Omental fat pad (tissue), 4 donors: ENCODE results near the gene TACC2. TPM values are rescaled to one million over a fixed set of nuclear protein-coding genes. Genes with fewer than 3 reads are reported as not detected.
A peak's percentile ranks its signal among the peaks of the same experiment; 100 is the strongest.
"Not testable (repeated sequence)": the region's sequence is repeated elsewhere in the genome, so short reads cannot be mapped to it uniquely, and the experiment has no call there.

Experiments
- ATAC-seq: fragments of 150-250 bp; one replicate; pipeline ENCODE4 v1.9.1; 2016; ENCODE audit warnings: mild to moderate bottlenecking, moderate library complexity; ENCODE audit not compliant: low FRiP score
- DNase-seq: peaks from one replicate; pipeline ENCODE4 v3.0.0-alpha.2; 2019; ENCODE audit warnings: low spot score
- total RNA-seq, 4 donors: library from RNA; depleted of rRNA; stranded (reverse); fragments of >200 nt; gene quantifications; one replicate each; pipeline ENCODE4 v1.1.0, GENCODE V29; 2016
- TF ChIP-seq, protein P1 (sequence below), 3 donors: fragments of 450-650 bp; IDR thresholded peaks; one replicate each; pipeline ENCODE4 v1.5.1; 2016 to 2017; ENCODE audit warnings: antibody characterized with exemption in 3 of 3, mild to moderate bottlenecking in 3 of 3, moderate library complexity in 2 of 3

TACC2 gene
- total RNA-seq, 4 donors from 2014 or later, result 23.8 to 33.6 (median 29.4) TPM

DNA sequence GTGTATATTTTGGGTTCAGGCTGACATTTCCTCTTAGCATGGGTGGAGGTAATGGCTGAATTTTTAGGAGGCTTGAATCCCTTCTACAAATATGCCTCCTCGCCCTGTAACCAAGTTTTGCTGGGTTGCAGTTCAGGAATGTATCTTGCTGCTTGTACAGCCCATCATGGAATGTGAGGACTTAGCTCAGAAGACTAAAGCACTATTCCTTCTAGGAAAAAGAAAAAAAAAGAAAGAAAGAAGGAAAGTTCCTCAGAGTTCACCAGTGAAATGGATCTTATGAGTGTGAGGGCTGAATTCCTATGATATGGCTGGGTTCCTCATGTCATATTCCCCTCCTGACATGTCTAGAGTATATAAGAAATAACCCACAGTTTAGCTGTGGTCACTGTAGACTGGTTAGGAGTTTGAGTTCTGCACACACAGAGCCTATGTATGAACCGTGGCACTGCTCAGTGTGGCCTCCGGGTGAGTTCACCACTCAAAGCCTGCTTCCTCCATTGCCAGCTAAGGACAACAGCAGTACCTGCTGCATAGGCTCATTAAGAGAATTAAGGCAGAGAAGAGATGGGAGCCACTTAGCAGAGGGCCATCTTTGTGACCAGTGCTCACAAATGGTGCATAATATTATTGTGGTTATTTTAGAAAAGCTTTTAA is 114.0 kb downstream of the TACC2 start:
- DNase-seq (no peak), ATAC-seq (no peak)
- TF ChIP-seq, protein P1, sequence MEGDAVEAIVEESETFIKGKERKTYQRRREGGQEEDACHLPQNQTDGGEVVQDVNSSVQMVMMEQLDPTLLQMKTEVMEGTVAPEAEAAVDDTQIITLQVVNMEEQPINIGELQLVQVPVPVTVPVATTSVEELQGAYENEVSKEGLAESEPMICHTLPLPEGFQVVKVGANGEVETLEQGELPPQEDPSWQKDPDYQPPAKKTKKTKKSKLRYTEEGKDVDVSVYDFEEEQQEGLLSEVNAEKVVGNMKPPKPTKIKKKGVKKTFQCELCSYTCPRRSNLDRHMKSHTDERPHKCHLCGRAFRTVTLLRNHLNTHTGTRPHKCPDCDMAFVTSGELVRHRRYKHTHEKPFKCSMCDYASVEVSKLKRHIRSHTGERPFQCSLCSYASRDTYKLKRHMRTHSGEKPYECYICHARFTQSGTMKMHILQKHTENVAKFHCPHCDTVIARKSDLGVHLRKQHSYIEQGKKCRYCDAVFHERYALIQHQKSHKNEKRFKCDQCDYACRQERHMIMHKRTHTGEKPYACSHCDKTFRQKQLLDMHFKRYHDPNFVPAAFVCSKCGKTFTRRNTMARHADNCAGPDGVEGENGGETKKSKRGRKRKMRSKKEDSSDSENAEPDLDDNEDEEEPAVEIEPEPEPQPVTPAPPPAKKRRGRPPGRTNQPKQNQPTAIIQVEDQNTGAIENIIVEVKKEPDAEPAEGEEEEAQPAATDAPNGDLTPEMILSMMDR (IDR thresholded peaks at IDR 0.05), result no peak

DNA sequence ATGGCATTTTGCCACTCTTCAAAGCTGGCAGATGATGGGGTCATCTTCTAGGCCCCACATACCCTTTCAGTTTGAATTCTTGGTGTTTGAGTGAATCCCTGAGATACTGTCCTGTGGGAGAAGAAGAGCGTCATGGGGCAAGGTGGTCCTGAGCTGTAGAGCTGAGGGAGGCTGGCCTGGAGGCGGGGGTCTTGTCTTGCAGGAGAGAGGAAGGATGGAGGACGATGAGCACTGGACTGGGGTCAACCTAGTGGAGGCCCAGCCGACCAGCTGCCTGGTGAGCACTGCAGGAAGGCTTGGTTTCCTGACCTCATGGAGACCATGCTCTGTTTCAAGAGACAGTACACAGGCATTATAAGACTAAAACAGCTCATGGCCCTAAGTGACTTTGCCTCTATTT is 114.6 kb downstream of the TACC2 start:
- TF ChIP-seq, protein P1 (IDR thresholded peaks at IDR 0.05), result no peak
- DNase-seq (no peak), ATAC-seq (no peak)

DNA sequence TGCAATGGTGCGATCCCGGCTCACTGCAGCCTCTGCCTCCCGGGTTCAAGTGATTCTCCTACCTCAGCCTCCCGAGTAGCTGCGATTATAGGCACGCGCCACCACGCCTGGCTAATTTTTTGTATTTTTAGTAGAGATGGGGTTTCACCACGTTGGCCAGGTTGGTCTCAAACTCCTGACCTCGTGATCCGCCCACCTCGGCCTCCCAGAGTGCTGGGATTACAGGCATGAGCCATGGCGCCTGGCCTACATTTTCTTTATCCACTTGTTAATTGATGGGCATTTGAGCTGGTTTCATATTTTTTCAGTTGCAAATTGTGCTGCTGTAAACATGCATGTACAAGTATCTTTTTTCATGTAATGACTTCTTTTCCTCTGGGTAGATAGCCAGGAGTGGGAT is 119.8 kb downstream of the TACC2 start:
- not testable (repeated sequence) for ATAC-seq, DNase-seq

DNA sequence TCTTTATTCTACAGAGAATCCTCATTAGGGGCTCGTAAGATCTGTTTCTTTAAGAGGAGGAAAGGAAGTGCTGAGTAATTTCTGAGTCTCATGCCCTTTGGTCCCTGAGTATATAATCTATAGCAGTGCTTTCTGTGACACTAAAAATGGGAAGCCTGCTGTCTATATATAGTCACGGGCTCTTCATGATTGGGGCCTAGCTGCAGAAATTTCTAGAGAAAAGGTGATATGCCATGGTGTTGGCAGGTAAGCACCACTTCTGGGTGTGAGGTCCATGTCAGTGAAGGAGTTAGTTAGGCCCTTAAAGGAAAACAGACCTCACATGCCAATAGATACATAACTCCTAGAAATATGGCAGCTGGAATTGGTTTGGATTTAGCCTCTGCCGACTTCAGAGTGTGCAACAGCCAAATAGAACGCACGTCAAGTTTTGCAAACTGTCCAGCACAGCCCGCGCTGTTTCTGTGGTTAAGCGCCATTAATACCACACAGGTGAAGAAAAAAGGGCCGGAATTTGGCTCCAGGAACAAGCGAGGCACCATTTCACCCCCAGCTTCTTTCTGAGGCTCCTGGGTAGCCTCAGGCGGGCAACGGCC is 123.2 kb downstream of the TACC2 start:
- TF ChIP-seq, protein P1 (IDR thresholded peaks at IDR 0.05), result no peak
- ATAC-seq, result no peak
- DNase-seq, result no peak

DNA sequence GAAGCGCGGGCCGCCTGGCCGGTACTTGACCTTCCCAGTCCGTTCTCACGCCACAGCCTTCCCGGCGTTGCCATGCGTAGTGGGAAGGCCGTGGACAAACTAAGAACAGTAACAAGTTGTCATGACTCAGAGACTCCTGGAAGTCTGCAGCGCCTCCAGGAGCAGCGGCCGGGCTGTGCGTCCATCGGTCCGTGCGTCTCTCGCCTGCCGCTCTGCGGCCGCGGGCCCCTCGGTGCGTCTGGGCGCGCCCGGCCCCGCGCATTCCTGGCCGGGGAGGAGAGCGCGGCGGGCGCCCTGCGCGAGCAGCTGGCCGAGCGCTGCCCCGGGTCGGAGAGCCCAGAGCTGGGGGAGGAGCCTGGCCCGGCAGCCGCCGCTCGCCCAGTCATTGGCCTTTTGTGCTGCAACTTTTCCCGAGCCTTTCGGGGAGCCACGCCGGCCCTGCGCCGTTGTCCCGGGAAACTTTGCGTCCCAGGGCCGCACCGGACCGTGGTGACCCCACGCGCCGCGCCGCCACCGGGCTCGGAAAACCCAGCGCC is 123.7 kb downstream of the TACC2 start:
- ATAC-seq (peak; percentile 94), DNase-seq (no peak)
- TF ChIP-seq, protein P1 (IDR thresholded peaks at IDR 0.05), result no peak

DNA sequence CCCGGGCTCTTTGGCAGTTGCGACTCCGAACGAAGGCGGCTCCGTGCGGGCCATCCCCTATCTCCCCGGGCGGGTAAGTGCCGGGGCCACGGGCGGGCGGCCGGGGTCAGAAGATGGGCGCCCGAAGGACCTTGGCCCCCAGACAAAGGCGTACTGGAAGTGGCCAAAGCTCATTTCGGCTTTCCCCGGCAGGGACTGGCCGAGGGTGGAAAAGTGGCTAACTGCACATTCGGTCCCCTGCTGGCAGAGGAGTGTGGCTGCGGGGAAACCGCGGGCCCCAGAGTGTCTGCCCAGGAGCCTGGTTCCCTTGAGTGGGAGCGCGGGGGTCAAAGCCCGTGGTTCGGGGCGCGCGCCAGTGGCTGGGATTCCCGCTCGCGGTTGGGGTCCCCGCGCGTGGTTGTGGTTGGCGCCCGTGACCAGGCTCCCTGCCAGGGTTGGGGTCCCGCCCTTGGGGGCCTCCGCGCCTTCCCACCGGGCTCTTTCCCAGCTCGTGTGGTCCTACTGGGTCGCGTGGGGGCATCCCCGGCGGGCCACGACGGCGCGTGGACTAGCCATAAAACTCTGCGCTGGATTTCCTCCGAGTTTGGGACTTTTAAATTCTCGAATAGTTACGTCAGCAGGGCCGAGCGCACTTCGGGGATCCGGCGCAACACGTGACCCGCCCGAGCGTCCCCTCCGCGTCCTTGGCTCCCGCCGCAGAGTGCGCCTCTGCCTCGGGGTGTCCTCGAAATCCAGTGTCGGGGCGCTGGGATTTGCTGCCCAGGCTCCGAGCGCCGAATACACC is 124.4 kb downstream of the TACC2 start:
- TF ChIP-seq, protein P1 (IDR thresholded peaks at IDR 0.05), result no peak
- ATAC-seq, result peak; percentile 63
- DNase-seq, result peak; percentile 26

DNA sequence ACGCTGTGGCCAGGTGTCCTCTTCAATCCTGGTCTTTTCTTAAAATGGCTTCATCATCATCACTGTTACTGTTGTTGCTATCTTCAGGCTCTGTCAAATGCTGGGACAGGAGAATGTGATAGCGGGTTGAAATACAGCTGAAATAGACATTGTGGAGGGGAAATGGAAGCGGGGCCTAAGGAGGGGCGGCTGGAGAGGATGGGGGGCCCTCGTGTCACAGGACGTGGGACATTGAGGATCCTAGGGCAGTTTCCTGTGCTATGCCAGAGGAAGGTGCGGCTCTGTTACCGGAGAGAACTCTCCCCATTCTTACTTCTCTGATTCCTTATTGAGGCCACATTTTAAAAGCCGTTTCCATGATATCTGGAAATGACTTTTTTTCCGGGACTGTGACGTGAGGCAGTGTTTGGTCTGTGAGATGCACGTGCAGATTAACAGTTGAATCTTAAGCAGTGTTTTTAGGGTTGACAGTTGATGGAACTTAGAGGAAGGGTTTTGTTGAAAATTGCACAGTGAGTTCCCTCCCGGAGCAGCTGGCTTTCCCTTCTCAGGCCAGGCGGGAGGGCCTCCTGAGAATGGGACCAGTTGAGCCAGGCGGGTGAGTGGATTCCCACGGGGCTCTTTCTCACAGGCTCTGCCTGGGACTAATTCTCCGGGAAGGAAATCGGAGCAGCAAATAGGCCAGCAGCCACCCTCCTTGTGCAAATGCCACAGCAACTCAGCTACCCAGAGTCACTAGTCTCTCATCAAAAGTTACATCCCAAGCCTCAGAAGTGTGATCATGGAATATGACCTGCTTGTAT is 125.2 kb downstream of the TACC2 start:
- ATAC-seq (no peak), DNase-seq (no peak)
- TF ChIP-seq, protein P1 (IDR thresholded peaks at IDR 0.05), result no peak
